ENCODE results near the gene RHBDD3. TPM values are rescaled to one million over a fixed set of nuclear protein-coding genes. Genes with fewer than 3 reads are reported as not detected.

Gene RHBDD3
- total and polyA plus RNA-seq, 11 donors: 10.9 to 29.5 (median 13.7) TPM

- peaks cover 4 to 23% (median 17%) of the 10 kb centered on the region in 9 donors for H3K27me3 ChIP-seq
- intact Hi-C loops (cut with DNase I): no loop called here
- peaks cover 9 to 86% (median 68%) of the 10 kb centered on the region in 12 donors for H3K4me1 ChIP-seq
- no peaks in the 10 kb centered on the region for H3K9me3 ChIP-seq
- ATAC-seq (no peak), DNase-seq (peak in 1 of 5 donors; percentile 41)
- peaks cover 0 to 13% (median 0%) of the 10 kb centered on the region in 9 donors for H3K36me3 ChIP-seq
- peak overlapping the region; percentile 31 to 95 (median 89) for H3K27ac ChIP-seq
- 60 to 75% (median 65%) methylated on average over 18 to 28 of the region's 28 CpGs for WGBS, 4 donors
- H3K4me3 ChIP-seq: peak overlapping the region in 9 of 12 donors; percentile 13 to 98 (median 41)
- TF ChIP-seq, protein P1, sequence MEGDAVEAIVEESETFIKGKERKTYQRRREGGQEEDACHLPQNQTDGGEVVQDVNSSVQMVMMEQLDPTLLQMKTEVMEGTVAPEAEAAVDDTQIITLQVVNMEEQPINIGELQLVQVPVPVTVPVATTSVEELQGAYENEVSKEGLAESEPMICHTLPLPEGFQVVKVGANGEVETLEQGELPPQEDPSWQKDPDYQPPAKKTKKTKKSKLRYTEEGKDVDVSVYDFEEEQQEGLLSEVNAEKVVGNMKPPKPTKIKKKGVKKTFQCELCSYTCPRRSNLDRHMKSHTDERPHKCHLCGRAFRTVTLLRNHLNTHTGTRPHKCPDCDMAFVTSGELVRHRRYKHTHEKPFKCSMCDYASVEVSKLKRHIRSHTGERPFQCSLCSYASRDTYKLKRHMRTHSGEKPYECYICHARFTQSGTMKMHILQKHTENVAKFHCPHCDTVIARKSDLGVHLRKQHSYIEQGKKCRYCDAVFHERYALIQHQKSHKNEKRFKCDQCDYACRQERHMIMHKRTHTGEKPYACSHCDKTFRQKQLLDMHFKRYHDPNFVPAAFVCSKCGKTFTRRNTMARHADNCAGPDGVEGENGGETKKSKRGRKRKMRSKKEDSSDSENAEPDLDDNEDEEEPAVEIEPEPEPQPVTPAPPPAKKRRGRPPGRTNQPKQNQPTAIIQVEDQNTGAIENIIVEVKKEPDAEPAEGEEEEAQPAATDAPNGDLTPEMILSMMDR (IDR thresholded peaks at IDR 0.05): no peak
- TF ChIP-seq POLR2A (IDR thresholded peaks at IDR 0.05): no peak
These were observed 42.5 kb upstream of the RHBDD3 start for GRCh38 chr22:29310065-29310862.

- peaks cover 0 to 13% (median 0%) of the 10 kb centered on the region in 9 donors for H3K36me3 ChIP-seq
- TF ChIP-seq, protein P1 (IDR thresholded peaks at IDR 0.05): no peak
- no peak for TF ChIP-seq POLR2A (IDR thresholded peaks at IDR 0.05)
- intact Hi-C loops (cut with DNase I): loop anchor here in 7 of 10 donors (5.0 kb wide), 5 partner anchors 33 to 1013 kb away; partner anchors contain the start of genes EWSR1 (in 1 of the 7) and RHBDD3 (in 1 of the 7)
- ATAC-seq (peak; percentile 33 to 63 (median 52)), DNase-seq (peak; percentile 75 to 88 (median 81))
- H3K4me1 ChIP-seq: peaks cover 9 to 81% (median 64%) of the 10 kb centered on the region in 12 donors
- H3K27ac ChIP-seq: peak overlapping the region; percentile 34 to 95 (median 89)
- H3K27me3 ChIP-seq: peaks cover 4 to 16% (median 10%) of the 10 kb centered on the region in 9 donors
- peak overlapping the region in 10 of 12 donors; percentile 63 to 98 (median 88) for H3K4me3 ChIP-seq
- no peaks in the 10 kb centered on the region for H3K9me3 ChIP-seq
- 56 to 69% (median 66%) methylated on average over 11 to 21 of the region's 21 CpGs for WGBS, 4 donors
These were observed 41.7 kb upstream of the RHBDD3 start for GRCh38 chr22:29309332-29310064.

GRCh38 chr22:29308791-29309262 is 41.0 kb upstream of the RHBDD3 start:
- Histone ChIP-seq H3K36me3 (peaks cover 0 to 13% (median 0%) of the 10 kb centered on the region in 9 donors), H3K27me3 (peaks cover 0 to 9% (median 4%) of the 10 kb centered on the region in 9 donors), H3K27ac (peak overlapping the region; percentile 86 to 95 (median 89)), H3K4me3 (peak overlapping the region; percentile 4 to 98 (median 84)), H3K4me1 (peaks cover 9 to 75% (median 59%) of the 10 kb centered on the region in 12 donors), H3K9me3 (no peaks in the 10 kb centered on the region)
- intact Hi-C loops (cut with DNase I): loop anchor here in 7 of 10 donors (5.0 kb wide), 5 partner anchors 33 to 1013 kb away; partner anchors contain the start of genes EWSR1 (in 1 of the 7) and RHBDD3 (in 1 of the 7)
- ATAC-seq: no peak
- 35 to 47% (median 40%) methylated on average over 12 to 13 of the region's 13 CpGs for WGBS, 4 donors
- DNase-seq: peak in 1 of 5 donors; percentile 67
- TF ChIP-seq, protein P1 (IDR thresholded peaks at IDR 0.05): no peak
- no peak for TF ChIP-seq POLR2A (IDR thresholded peaks at IDR 0.05)

All from heart left ventricle (tissue), 16 donors.